Raji (cell line): Measurements from ENCODE around the gene DDIT4.

Source experiments
- POLR2A ChIP-seq: IDR thresholded peaks from 2 replicates; pipeline ENCODE4 v1.6.1; 2011; ENCODE audit warnings: low read depth, low read length, control low read depth; ENCODE audit not compliant: insufficient read depth

DDIT4 gene

DNA sequence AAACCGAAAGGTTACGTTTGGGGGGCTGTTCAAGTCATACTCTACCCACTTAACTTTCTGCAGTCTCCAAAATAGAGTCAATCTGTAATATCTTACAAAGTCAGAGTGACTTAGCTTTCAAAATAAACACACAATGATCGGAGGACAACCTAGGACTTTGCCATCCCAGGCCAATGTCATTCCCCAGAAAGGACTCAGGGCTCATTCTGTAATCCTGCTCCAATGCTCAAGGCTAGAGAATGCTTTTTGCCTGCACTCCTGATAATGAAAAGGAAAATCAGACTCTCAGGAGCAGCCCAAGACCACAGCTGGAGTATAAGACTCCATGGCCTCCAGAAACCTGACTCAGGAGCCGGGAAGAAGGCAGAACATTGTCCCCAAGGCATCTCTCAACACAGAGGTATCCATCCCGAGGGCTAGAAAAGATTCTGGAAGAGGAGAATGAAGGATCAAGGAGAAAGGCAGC, 29.1 kb upstream of the DDIT4 start:
- TF ChIP-seq POLR2A = no peak

DNA sequence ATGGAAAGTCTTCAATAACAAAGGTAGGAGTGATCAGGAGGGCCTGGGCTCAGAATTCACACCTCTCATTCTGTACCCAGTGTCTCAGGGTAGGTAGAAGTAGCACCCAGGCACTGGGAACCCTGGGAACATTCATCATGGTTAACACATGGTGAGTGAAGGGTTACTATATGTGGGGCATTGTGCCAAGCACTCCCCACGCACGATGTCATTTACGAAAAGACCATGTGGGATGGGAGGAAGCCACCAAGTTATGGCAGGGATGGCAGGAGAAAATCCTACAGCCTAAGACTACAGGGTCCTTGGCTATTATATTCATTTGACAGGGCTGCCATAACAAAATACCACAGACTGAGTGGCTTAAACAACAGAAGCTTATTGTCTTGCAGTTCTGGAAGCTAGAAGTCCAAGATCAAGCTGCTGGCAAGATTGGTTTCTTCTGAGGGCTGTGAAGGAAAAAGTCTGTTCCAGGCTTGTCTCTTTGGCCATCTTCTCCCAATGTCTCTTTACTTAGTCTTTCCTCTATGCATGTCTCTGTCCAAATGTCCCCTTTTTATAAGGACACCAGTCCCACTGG, 27.7 kb upstream of the DDIT4 start:
- TF ChIP-seq POLR2A = no peak

DNA sequence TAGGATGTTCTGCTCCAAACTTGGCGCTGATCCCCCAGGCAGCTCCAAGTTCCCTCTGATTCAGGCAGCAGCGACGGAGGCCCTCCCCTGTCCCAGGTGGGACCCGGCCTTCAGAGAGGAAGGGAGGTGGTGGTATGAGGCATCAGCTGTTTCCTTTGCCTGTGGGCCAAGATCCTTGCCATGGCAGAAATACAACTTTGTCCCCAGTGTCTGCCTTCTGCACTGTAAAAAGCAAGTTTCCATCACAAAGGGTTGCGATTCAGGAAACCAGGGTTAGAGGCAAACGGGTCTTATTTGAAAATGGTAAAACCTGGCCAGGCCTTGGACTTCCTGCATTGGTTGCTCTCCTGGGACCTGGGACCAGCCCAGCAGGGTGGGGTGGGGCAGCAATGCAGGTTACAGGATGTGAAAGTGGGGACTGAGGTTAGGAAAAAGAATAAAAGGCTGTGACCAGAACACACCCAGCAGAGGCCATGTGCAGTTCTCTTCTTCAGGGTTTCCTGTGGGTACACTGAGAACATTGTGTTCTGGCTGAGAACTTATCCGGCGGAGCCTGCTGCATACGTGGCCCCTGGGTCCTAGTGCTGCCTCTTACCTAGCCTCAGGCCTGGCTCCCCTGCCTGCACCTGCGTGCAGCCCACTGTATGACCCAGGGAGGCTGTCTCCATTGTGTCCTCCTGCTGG, 25.1 kb upstream of the DDIT4 start:
- TF ChIP-seq POLR2A = peak; percentile 81

DNA sequence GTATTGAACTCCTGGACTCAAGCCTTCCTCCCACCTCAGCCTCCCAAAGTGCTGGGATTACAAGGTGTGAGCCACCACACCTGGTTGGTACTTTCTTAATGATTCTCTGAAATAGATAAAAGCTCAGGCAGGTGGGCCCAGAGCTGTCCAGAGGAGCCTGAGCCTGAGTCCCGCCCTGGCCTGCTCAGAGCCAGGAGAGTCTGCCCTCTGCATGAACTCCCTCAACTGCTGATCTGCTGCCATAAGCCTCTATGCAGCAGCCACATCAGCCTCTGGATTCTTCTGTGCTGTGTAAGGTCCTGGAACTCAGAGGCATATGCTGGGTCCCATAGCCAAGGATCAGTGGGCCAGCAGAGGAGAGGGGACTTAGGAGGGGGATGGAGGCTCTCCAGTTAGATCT, 23.1 kb upstream of the DDIT4 start:
- no peak for TF ChIP-seq POLR2A

DNA sequence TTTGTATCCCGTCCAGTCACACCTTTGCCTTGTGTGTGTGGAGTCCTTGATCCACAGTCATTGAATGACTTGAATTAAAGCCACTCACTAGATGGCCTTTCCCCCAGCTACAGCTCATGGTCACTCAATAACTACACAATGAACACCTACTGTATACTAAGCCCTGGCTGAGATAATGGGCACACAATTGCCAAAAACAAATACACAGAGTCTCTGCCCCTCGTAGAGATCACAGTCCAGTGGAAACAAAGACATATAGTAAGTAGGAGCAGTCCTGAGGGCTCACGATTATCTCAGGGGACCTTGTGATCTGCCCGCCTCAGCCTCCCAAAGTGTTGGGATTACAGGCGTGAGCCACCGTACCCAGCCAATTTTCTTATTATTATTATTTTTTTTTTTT, 22.1 kb upstream of the DDIT4 start:
- TF ChIP-seq POLR2A = no peak

DNA sequence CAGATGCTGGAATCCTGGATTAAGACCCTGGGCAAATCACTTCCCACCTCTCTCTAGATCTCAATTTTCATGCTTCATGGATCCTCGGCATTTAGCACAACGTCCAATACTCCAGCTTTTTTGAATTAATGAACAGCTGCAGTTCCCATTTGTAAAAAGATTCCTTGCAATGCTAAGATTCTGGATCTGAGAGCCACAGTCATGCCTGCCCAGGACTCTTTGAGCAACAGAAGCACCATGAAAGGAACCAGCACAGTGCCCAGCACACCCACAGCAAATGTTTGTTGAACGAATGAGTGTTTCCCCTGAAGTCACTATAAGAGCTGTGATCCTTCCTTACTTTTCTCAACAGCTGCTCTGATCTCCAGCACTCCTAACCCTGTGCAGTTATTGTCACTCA, 20.8 kb upstream of the DDIT4 start:
- no peak for TF ChIP-seq POLR2A

DNA sequence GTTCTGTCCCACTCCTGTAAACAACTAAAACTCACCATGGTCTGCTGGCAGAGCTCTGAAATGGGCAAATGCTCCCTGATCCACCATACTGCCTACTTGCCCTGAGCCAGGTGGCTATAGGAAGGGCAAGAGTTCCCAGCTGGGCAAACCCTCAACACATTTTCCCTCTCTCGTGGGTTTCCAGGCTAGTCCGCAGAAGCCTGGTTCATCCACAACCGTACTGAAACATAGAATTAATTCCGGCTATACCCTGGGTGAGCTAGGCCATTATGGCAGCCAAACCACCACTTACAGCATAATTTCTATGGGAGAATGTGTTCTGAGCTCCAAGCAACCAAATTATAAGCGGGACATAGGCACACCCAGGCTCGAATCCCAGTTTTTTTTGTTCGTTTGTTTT, 20.1 kb upstream of the DDIT4 start:
- no peak for TF ChIP-seq POLR2A

DNA sequence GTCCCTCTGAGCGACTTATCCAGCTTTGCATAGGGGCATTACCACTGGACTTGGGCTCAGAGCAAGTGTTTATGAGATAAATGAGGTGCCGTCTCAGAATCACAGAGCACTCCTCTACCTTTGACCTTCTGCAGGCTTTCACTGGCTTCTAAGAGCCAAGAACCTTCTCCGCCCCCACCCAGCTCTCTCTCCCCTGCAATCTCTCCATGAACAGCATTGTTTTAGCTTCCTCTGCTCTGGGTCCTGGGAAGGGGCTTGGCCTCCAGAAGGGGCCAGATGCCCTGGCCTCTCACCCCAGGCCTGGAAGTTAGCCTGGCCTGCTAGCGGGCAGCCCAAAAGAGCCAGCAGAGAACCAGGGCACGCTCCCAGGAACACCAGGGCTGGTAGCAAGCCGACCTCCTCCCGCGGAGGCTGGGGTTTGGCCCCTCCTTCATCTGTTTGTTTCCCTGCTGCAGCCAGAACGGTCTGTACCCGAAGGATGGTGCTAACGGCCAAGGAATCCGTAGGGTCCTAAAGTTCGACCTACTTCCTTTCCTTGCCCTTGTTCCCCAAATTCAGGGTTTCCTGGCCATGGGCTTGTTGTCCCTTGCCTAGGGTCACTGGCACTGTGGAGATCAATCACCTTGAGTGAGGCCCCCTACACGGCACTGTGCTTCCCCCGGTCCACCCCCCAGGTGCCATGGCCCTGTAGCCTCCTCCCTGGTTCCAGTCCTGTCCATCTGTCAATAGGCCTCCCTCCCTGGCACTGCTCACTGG, 18.7 kb upstream of the DDIT4 start:
- TF ChIP-seq POLR2A = no peak

DNA sequence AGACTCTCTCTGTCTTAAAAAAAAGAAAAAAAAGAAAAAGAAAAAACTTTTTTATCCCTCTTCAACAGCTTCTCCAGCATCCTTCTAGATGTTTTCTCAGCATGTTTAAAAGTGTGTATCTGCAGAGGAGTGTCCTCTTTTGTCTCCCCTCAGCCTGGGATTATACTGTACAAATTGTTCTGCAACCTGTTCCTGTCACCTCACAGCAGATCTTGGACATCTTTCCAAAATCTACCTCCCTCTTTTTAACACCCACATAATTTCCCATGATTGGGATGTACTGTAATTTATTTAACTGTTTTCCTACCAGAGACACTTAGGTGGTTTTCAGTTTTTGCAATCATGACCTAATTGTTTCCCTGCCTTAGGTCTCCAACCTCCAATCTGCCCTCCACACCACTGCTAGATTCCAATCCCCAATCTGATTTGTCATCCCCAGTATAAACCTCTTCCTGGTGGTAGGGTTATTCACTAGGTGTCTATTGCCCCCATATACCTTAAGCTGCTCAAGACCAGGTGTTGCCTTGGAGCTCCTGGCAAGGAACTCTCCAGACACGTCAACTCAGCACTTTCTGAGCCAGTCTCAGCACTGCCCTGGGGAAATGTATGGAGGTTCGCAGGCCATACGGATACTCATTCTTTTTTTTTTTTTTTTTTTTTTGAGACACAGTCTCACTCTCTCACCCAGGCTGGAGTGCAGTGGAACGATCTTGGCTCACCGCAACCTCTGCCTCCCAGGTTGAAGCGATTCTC, 17.6 kb upstream of the DDIT4 start:
- no peak for TF ChIP-seq POLR2A

DNA sequence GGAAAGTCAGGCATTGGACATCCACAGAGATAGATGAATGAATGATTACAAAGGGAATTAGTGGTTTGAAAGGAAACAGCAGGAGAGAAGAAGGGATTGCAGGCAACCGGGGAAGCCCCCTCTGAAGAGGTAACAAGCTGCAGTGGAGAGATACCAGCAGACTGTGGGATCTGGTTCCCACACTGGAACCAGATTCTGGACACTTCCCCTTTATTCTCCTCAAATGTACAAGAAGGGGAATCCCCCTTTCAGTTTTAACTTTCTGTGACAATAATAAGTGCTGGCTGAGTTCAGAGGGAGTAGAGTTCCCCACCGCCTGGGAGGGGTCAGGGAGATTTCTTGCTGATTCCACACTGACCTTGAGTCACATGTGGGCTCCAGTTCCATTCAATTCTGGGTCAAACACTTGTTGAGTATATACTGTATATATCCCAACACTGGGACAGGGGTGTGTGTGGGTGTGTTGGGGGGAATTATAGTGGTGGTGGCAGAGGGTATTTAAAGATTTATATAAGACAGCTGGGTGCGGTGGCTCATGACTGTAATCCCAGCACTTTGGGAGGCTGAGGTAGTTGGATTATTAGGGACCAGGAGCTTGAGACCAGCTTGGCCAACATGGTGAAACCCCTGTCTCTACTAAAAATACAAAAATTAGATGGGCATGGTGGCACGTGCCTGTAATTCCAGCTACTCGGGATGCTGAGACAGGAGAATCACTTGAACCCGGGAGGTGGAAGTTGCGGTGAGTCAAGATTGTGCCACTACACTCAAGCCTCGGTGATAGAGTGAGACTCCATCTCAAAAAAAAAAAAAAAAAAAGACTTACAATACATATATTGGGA, 16.5 kb upstream of the DDIT4 start:
- no peak for TF ChIP-seq POLR2A

DNA sequence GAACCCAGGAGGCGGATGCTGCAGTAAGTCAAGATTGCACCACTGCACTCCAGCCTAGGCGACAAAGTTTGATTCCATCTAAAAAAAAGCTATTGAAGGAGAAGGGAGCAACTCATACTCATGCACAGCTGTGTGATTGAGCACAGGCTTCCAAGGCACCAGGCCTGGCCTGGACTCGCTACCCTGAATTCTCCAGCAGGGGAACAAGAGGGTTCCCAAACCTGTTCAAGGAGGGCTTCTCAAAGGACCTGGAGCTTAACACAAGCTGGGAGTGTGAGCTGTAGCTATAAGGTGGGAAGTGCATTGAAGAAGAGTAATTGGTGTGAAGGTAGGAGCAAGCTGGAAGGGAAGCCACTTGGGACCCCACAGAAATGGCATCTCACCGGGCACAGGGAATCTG, 15.1 kb upstream of the DDIT4 start:
- TF ChIP-seq POLR2A = no peak

DNA sequence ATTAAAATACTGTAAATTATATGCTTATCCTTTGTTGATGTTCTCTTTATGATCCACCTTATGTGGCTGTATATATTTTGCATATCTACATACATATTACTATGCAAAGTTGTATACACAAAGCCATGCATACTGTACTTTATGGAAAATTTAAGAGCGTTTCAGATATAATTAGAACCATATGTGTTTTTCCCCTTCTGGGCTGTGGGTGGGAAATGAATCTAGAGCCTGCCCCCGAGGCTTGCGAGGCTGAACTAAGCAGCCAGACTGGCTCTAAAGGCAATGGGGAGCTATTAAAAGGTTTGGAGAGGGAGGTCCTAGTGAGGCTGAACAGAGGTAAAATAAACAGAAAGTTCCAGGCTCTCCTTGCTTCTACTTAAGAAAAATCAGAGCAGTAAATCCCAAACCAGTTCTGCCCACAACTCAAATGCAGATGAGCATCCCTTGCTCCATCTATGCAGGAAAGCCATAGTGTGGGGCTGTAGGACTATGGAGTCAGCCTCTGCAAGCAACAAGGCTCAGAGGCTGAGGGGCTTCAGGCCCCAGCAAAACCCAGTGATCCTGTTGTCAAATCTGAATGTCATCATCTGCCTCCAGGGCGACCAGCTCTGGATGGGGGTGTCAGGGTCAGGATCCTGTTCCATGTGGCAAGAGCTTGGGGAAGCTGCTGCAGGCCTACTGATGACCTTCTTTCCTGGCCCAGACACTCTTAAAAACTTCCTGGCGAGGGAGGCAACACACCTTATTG, 14.1 kb upstream of the DDIT4 start:
- TF ChIP-seq POLR2A = no peak

DNA sequence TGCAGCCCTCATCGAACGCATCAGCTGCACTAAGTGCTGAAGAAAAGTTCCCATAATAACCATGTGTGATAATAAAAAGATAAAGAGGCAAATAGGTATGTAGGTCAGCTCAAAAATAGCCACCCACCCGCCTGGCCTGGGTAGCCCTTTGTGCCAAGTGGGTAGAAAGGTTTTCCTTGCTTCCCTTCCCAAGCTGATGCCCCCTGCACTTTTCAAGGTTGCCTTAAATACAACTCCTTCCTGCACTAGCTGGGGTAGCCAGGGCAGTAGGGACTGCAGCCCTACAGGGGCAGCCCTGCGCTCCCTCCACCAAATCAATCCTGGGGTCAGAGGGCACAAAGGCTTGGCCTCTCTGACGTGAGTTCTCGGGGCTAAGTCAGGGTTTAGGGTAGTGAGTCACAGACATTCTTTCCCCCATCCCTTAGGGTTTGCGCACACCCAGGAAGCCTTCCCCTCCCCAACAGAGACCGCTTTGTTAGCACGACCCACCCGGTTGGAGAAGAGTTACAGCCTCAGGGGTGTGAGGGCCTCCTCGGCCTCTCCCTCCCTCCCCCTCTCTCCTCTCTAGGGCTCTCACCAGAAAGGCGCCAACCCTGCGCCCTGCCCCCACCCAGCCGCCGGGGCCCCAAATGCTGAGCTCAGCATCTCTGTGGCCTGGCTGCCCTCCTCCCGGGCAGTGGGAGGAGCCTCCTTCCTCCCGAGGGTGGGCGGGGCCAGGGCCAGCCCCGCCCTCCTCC, 13.3 kb upstream of the DDIT4 start:
- no peak for TF ChIP-seq POLR2A
